ENCODE data around the gene BZW2. TPM values are rescaled to one million over a fixed set of nuclear protein-coding genes. Genes with fewer than 3 reads are reported as not detected.

BZW2 gene
- total and polyA plus RNA-seq, 4 donors, result 39.0 to 78.5 (median 64.8) TPM

DNA sequence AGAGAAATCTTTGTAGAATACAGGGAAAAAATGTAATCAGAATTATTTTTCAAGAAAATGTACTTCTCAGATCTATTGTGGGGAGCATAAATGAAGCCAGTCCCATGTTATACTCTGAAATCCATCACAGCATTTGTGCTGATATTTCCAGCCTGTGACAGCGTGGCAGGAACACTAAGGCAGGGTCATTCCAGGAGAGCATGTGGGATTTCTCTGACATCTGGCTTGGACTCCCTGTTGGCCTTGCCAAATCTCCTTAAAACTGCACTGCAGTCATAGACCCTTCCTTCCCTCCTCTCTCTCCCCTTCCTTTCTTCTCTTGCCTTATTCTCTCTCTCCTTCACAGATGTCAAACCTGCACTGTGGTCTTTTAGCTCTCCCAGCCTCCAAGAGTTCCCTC lies 101.1 kb downstream of the BZW2 start:
- Histone ChIP-seq H3K27me3 (ENCODE audit: control insufficient read depth, insufficient read depth, low read length) (no peaks in the 10 kb centered on the region), H3K36me3 (ENCODE audit: control insufficient read depth, insufficient read depth, low read length) (no peaks in the 10 kb centered on the region), H3K9me3 (ENCODE audit: control insufficient read depth, insufficient read depth, low read length) (no peaks in the 10 kb centered on the region), H3K27ac (ENCODE audit: low read depth, low read length) (no peak overlapping the region), H3K4me1 (ENCODE audit: control insufficient read depth, insufficient read depth, low read length) (no peaks in the 10 kb centered on the region), H3K4me3 (ENCODE audit: low read depth, low read length) (no peak overlapping the region)
- WGBS (ENCODE audit: insufficient coverage), result 50% methylated on average over 1 of the region's 1 CpG
- DNase-seq (ENCODE audit: low read depth in 4 of 6, low spot score in 6 of 6), result no peak

DNA sequence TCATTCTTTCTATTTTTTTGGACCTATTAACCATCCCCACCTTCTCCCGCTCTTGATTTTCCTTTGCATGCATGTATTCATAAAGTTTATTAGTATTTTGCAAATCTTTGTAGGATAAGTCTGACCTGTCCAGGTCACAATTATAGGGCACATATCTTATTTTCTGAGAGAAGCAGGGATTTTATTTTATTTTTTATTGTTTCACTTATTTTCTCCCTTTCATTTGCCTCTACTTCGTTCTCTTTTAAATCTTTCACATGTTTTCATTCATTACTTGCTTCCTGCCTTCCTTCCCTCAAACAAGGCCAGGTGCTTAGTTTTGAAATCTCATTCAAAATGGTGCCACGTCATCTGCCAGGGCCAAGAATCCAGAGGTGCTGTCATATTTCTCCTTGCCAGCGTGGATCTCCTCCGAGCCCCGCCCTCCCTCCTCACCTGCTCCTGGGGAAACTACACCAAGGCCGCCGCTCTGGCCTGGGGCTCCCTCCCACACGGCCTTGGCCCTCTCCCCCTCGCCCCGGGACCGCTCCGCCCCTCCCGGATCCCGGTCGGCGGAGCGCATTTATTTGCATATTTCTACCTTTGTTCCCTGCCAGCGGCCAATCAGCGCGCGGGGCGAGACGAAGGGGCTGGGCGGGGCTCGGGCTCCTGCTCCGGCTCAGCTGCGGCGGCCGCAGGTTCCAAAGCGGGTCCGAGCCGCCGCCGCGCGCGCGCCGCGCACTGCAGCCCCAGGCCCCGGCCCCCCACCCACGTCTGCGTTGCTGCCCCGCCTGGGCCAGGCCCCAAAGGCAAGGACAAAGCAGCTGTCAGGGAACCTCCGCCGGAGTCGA lies 107.3 kb downstream of the BZW2 start, which contains the start of gene TSPAN13:
Gene TSPAN13, plus strand, starts transcription at position 654 of the 830 bp plus-strand sequence. CDS start 213 bp downstream, outside the sequence.
- H3K27ac ChIP-seq (ENCODE audit: low read depth, low read length), result peak within 1 kb of the TSS; percentile 64
- no peaks in the 10 kb centered on the region for H3K4me1 ChIP-seq (ENCODE audit: control insufficient read depth, insufficient read depth, low read length)
- H3K27me3 ChIP-seq (ENCODE audit: control insufficient read depth, insufficient read depth, low read length), result no peaks in the 10 kb centered on the region
- 0% methylated on average over 47 of the region's 48 CpGs for WGBS (ENCODE audit: insufficient coverage)
- no peaks in the 10 kb centered on the region for H3K36me3 ChIP-seq (ENCODE audit: control insufficient read depth, insufficient read depth, low read length)
- H3K9me3 ChIP-seq (ENCODE audit: control insufficient read depth, insufficient read depth, low read length), result no peaks in the 10 kb centered on the region
- H3K4me3 ChIP-seq (ENCODE audit: low read depth, low read length), result peak within 1 kb of the TSS; percentile 55
- peak; percentile 56 to 97 (median 74) for DNase-seq (ENCODE audit: low read depth in 4 of 6, low spot score in 6 of 6)

DNA sequence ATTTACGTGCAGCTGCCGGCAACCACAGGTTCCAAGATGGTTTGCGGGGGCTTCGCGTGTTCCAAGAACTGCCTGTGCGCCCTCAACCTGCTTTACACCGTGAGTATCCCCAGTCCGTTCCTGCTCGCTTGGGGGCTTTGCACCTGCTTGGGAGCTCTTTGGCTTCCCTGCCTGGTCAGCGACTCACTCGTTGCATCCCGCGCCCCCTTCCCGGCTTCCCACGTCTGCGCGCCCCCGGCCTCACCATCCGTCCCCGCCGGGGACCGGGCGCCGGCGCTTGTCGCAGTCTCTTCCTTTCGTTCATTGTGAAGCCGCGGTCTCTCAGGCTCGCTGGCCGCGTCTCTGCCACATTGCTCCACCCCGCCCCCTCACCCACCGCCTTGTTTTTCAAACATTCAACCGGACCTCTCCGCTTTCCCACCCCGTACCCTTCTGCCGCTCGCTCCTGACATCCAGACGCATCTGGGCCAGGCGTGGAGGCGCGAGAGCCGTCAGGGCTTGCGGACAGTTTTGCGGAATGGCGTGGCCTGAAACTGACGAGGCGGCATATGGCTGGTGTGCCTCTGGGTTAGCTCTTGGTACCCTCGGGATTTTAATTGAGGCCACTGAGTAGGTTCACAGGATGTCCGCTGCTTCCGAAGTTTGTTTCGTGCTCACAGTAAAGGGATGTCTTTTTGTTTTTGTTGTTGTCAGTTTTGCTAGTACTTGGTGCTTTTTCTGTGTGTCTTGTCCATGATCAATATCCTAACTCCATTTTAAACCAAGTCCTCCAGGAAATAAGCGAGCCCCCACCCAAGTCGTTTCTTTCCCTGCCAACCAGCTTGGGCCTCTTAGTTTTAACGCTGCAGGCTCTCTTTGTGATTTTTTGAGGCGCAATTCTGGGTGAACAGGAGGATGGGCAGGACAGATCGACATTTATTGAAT lies 108.2 kb downstream of the BZW2 start:
- peak; percentile 44 to 88 (median 50) for DNase-seq (ENCODE audit: low read depth in 4 of 6, low spot score in 6 of 6)
- WGBS (ENCODE audit: insufficient coverage), result under 1% methylated on average over 50 of the region's 58 CpGs

DNA sequence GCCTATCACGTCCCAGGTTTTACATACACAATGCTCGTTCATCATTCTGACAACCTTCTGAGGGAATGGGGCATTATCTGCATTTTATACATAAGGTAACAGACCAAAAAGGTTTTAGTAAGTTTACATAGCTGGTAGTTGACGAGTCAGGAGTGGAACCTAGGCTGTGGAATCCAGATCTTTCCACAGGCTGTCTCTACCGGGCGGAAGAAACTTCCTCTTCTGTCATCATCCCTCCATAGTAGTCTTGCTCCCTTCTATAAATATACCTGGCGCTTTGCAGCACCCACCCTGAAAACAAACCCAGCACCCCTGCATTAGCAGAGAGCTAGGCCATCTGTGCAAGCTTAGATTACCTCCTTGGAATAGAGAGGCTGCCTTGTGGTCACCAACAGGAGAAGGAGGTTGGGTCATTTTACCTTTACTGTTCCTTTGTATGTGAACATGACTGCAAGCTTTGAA lies 108.9 kb downstream of the BZW2 start:
- Histone ChIP-seq H3K4me1 (ENCODE audit: control insufficient read depth, insufficient read depth, low read length) (no peaks in the 10 kb centered on the region), H3K4me3 (ENCODE audit: low read depth, low read length) (peak overlapping the region; percentile 55), H3K27ac (ENCODE audit: low read depth, low read length) (peak overlapping the region; percentile 33), H3K9me3 (ENCODE audit: control insufficient read depth, insufficient read depth, low read length) (no peaks in the 10 kb centered on the region), H3K27me3 (ENCODE audit: control insufficient read depth, insufficient read depth, low read length) (no peaks in the 10 kb centered on the region), H3K36me3 (ENCODE audit: control insufficient read depth, insufficient read depth, low read length) (no peaks in the 10 kb centered on the region)
- peak in 2 of 6 donors; percentile 38 to 76 for DNase-seq (ENCODE audit: low read depth in 4 of 6, low spot score in 6 of 6)
- 20% methylated on average over 1 of the region's 6 CpGs for WGBS (ENCODE audit: insufficient coverage)

More for the DNA sequence above, 108.2 kb downstream of the BZW2 start:
- Histone ChIP-seq H3K4me3 (ENCODE audit: low read depth, low read length) (peak overlapping the region; percentile 55), H3K4me1 (ENCODE audit: control insufficient read depth, insufficient read depth, low read length) (no peaks in the 10 kb centered on the region), H3K27me3 (ENCODE audit: control insufficient read depth, insufficient read depth, low read length) (no peaks in the 10 kb centered on the region), H3K36me3 (ENCODE audit: control insufficient read depth, insufficient read depth, low read length) (no peaks in the 10 kb centered on the region), H3K27ac (ENCODE audit: low read depth, low read length) (peak overlapping the region; percentile 33), H3K9me3 (ENCODE audit: control insufficient read depth, insufficient read depth, low read length) (no peaks in the 10 kb centered on the region)

DNA sequence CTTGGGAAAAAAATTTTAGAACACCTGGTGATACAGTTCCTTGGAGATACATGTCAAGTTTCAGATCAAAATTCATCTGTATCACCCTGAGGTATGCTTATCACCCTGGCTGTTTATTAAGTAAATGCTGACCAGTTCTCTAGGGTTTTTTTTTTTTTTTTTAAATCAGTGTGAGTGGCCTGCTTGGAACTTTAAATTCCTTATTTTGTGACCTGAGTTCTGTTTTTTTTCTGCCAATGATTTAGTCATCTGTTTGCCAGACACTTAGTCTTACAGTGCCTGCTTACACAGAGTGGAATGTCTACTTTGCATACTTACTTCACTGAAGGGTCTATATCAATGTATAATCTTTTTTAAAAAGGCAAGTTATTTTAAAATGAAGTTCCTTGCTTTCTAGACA lies 109.4 kb downstream of the BZW2 start:
- H3K4me1 ChIP-seq (ENCODE audit: control insufficient read depth, insufficient read depth, low read length), result no peaks in the 10 kb centered on the region
- no peaks in the 10 kb centered on the region for H3K27me3 ChIP-seq (ENCODE audit: control insufficient read depth, insufficient read depth, low read length)
- H3K36me3 ChIP-seq (ENCODE audit: control insufficient read depth, insufficient read depth, low read length), result no peaks in the 10 kb centered on the region
- peak in 3 of 6 donors; percentile 5 to 23 (median 12) for DNase-seq (ENCODE audit: low read depth in 4 of 6, low spot score in 6 of 6)
- peak overlapping the region; percentile 55 for H3K4me3 ChIP-seq (ENCODE audit: low read depth, low read length)
- H3K27ac ChIP-seq (ENCODE audit: low read depth, low read length), result no peak overlapping the region
- H3K9me3 ChIP-seq (ENCODE audit: control insufficient read depth, insufficient read depth, low read length), result no peaks in the 10 kb centered on the region

Other genes starting within 250 kb of the BZW2 start
- gene CRPPA, start 224.6 kb upstream of the BZW2 start, total RNA-seq, result 10 to 100 TPM in 1 of 2 donors, 1 to 10 TPM in 1; 7.9 to 10.4 TPM
- gene CRPPA, start 224.6 kb upstream of the BZW2 start, polyA plus RNA-seq (ENCODE audit: insufficient read length in 2 of 2), result 1 to 10 TPM; 4.4 to 4.6 TPM
- 10 to 100 TPM; 22.3 to 48.7 TPM for gene SOSTDC1, start 180.4 kb upstream of the BZW2 start, total RNA-seq
- gene SOSTDC1, start 180.4 kb upstream of the BZW2 start, polyA plus RNA-seq (ENCODE audit: insufficient read length in 2 of 2), result 10 to 100 TPM in 1 of 2 donors, 1 to 10 TPM in 1; 7.7 to 11.9 TPM
- not detected for gene LRRC72, start 119.4 kb upstream of the BZW2 start, total RNA-seq
- gene LRRC72, start 119.4 kb upstream of the BZW2 start, polyA plus RNA-seq (ENCODE audit: insufficient read length in 2 of 2), result under 1 TPM in 1 of 2 donors, not detected in 1; 0.17 TPM
- gene ANKMY2, start 427 bp upstream of the BZW2 start, total RNA-seq, result 10 to 100 TPM; 50.1 to 61.3 TPM
- 10 to 100 TPM; 43.3 to 44.0 TPM for gene ANKMY2, start 427 bp upstream of the BZW2 start, polyA plus RNA-seq (ENCODE audit: insufficient read length in 2 of 2)
- gene TSPAN13, start 107.6 kb downstream of the BZW2 start, total RNA-seq, result 10 to 100 TPM; 15.5 to 47.6 TPM
- gene TSPAN13, start 107.6 kb downstream of the BZW2 start, polyA plus RNA-seq (ENCODE audit: insufficient read length in 2 of 2), result 100 to 1,000 TPM in 1 of 2 donors, 10 to 100 TPM in 1; 97.6 to 117 TPM
- 10 to 100 TPM in 1 of 2 donors, 1 to 10 TPM in 1; 3.0 to 10.1 TPM for gene AGR2, start 158.8 kb downstream of the BZW2 start, total RNA-seq
- gene AGR2, start 158.8 kb downstream of the BZW2 start, polyA plus RNA-seq (ENCODE audit: insufficient read length in 2 of 2), result 1 to 10 TPM; 2.7 to 2.8 TPM
- 1 to 10 TPM in 1 of 2 donors, not detected in 1; 1.5 TPM for gene AGR3, start 235.8 kb downstream of the BZW2 start, total RNA-seq
- 1 to 10 TPM; 1.4 to 1.6 TPM for gene AGR3, start 235.8 kb downstream of the BZW2 start, polyA plus RNA-seq (ENCODE audit: insufficient read length in 2 of 2)

Measured in spinal cord (tissue), 10 donors.